SW480 (cell line): ENCODE results near the gene PLEKHA6.

Experiments
- DNase-seq: peaks from one replicate; pipeline ENCODE4 v3.0.0-alpha.2; 2016; ENCODE audit warnings: low spot score

PLEKHA6 gene

GRCh38 chr1:204286831-204287421 is 72.8 kb downstream of the PLEKHA6 start:
- DNase-seq = peak; percentile 24

DNA sequence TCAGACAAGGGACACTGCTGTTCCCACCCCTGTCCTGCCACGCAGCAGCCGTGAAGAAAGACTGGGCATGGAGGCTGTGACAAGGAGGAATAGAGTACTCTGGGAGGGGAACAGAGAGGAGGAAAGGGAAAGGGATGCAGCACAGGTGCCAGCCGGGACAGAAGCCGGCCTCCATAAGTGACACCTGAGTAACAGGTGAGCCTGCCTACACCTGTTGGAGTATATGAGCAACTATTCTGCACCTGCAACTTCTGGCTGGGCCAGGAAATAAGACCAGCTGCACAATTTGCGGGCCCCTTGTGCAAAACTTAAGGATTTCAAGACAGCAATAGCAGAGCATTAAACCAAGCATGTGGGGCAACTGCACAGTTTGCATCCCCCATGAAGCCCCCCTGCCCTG is 73.4 kb downstream of the PLEKHA6 start:
- no peak for DNase-seq

- DNase-seq = no peak
Measured at GRCh38 chr1:204285436-204286305, 74.1 kb downstream of the PLEKHA6 start.

DNA sequence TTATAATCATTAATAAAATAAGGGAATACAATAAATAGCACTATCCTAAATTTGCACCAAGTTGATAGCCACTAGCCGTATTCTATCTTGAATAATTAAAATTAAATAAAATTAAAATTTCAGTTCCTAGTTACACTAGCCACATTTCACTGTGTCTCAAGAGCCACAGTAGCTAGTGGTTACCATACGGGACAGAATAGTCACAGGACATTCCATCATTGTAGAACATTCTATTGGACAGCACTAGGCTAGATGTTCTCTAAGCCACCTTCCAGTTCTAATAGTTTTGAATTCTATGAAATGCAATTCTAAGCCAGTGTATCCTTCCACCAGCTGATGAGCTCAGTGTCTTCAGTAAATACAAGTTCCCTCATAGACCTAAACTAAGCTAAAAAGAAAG is 74.8 kb downstream of the PLEKHA6 start:
- DNase-seq = no peak

- no peak for DNase-seq
Measured at GRCh38 chr1:204283711-204284651, 75.7 kb downstream of the PLEKHA6 start.

DNA sequence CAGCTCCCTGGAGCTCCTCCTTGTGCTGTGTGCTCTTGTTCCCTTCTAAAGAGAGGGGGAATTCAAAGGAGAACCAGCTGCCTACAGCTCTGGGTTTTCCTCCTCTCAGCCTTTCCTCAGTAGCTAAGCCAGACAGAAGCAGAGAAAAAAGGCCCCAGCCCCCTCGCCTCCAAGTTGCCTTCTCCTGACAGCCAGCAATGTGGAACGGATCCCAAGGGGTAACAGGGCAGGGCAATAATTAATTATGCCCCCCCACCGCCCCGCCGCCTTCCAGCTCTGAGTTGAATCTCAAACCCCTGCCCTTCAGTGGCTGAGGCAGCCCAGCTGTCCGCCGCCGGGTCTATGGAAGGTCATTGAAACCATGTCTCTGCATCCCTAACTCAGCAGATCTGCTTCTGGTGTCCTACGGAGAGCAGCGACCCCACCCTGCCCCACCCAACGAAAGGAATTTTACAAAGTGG is 76.9 kb downstream of the PLEKHA6 start:
- no peak for DNase-seq

- DNase-seq = no peak
Measured at GRCh38 chr1:204280099-204280961, 79.4 kb downstream of the PLEKHA6 start.

DNA sequence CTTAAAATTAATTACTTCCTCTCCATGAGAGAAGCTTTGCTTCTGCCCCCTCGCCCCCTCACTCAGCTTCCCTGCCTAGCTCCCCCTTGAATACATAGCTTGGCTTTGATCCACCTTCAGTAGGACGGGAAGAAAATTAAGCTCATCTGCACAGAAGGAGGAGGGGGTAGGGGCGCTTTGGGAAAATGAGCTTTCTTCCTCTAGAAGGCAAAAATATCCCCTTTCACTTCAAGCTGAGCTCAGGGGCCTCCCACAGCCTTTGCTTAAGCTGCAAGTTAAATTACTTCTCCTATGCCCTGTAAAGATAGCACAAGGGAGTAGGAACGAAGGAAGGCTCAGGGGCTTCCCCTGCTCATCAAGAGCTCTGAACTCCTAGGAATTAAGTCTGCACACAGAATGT is 80.8 kb downstream of the PLEKHA6 start:
- no peak for DNase-seq

DNA sequence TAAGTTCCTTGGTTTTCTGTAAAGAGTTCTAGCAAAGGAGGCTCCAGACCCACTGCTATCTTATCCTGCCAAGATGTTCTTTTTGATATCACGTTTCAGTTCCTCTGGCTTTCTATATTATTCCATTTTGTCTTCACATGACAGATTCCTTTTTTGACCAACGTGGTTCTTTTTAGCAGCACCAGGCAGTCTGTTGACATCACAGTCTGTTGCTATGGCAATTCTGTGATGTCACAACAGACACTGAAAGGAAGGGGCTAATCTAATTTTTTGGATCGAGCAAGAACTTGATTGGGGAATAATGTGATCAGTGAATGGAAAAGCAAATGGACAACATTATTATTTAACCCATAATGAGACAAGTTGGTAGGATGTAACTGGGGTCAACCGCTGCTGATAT is 81.5 kb downstream of the PLEKHA6 start:
- DNase-seq = no peak

- DNase-seq = no peak
Measured at GRCh38 chr1:204277563-204278219, 82.0 kb downstream of the PLEKHA6 start.

- no peak for DNase-seq
Measured at GRCh38 chr1:204275695-204276370, 83.9 kb downstream of the PLEKHA6 start.

DNA sequence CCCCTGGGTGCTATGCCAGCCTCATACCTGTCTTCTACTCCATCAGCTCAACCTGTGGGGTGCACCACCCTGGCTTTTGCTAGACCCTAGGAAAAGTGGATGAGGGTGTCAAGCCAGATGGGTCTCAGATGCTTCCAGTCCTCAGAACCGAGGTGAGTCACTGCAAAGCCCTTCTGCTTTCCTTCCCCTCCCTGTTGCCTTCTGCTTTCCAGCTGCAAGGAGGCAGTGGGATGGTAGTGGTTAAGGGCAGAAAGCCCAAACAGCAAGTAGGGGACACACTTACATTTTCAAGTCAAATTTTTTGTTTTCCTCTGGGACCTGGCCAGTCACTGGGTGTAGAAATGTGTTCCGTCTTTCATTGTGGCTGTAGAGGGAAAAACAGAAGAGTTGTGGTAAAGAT is 85.3 kb downstream of the PLEKHA6 start:
- DNase-seq = no peak

GRCh38 chr1:204272505-204272904 is 87.2 kb downstream of the PLEKHA6 start:
- no peak for DNase-seq

GRCh38 chr1:204271970-204272369 is 87.8 kb downstream of the PLEKHA6 start:
- no peak for DNase-seq

DNA sequence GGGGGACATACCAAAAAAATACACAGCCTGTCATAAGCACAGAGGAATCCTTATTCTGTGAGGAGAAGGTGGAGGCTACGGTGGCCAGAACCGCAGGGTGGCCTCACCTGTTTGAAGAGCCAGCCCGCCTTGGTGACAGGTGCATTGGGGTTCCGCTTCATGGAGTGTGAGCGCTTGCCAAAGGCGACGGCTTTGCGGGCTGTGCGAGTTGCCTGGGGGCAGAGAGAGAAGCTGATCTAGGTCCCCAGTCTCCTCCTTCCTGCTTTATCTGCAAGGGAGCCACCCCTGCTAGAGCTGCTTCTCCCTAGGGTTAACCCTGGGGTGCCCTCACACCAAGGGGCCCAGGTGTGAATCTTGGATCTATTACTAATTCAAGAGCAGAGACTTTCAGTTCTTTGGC is 91.6 kb downstream of the PLEKHA6 start:
- DNase-seq = no peak

GRCh38 chr1:204267191-204267601 is 92.5 kb downstream of the PLEKHA6 start:
- DNase-seq = no peak

DNA sequence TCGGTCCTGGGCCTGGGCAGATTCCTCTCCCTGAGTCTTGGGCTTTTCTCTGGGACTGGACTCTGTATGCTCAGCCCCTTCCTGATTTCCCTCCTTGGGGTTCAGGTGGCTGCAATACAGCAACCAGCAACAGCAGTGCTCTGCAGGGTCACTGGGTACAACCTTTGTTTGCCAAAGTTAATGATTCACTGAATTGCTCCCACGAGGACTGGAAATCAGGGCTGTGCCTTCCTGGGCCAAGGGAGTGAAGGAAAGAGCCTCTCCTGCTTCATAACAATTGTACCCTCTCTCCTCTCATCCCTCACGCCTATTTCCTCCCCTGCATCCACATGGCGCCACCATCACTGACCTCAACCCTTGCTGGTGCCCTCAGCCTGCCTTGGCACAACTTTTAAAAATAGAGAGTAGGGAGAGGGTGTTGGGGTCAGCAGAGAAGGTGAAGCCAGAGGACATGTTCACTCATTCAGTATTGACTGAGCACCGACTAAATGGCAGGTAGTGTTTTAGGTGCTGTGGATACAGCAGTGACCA is 93.2 kb downstream of the PLEKHA6 start:
- peak; percentile 33 for DNase-seq

DNA sequence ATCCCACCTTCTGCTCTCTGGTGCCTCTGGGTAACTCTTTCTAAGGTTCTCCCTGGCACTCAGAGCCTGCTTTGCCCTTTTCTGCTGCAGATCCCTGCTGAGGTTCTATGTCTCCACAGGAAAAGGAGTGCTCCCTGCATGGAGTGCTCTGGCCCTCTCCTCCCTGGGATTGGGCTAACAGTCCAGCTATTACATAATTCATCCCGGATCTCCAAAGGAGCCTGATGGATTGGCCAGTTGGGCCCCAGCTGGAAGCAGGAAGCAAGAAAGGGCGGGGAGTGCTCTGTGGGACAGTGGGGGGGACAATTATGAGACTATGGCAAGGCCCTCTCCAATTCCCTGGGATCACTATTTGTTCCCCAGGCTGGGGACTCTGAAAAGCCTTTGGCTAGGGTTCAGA is 94.1 kb downstream of the PLEKHA6 start:
- no peak for DNase-seq

DNA sequence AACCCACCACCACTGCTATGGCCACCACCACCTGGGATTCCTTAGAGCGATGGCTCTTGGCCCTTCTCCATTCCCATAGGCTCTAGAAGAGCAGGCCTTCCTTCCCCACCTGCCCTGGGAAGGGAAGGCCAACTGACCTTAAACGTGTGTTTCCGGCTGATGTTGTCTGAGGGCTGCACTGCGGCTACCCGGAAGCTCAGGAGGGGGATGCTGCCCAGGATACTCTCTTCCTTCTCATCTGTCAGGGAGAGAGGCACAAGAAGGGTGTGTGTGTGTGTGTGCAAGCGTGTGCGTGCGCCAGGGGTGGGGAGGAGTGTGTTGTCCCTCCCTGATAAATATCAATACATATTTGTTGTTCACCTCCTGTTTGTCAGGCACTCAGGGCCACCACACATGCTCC is 94.9 kb downstream of the PLEKHA6 start:
- DNase-seq = no peak
